Mucosa of gallbladder (tissue), 1 donor: Measurements from ENCODE around the gene PTPRN2. TPM values are rescaled to one million over a fixed set of nuclear protein-coding genes. Genes with fewer than 3 reads are reported as not detected.

ENCODE experiments used
- DNase-seq: peaks from one replicate; pipeline ENCODE4 v3.0.0-alpha.2; 2020; ENCODE audit warnings: low spot score
- total RNA-seq: library from RNA; stranded (reverse); gene quantifications from one replicate; pipeline ENCODE4 v1.2.1, GENCODE V29; 2021
- donor health status: DM: no; HTN: no; CAD: no.

The PTPRN2 gene
- total RNA-seq, 1 donor from 2014 or later, result 11.9 TPM

DNA sequence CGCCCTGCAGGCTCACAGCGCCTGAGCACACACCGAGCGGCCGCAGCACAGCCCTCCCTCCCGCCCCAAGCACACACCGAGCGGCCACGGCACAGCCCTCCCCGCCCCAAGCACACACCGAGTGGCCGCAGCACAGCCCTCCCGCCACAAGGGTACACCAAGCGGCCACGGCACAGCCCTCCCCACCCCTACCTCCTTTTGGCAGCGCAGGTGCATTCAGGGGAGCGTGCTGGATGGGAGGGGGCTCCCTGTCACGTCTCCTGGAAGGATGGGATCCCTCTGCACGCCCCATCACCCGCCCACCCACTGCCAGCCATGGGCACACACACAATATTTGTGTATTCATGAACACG, 768.2 kb downstream of the PTPRN2 start:
- DNase-seq, result no peak

DNA sequence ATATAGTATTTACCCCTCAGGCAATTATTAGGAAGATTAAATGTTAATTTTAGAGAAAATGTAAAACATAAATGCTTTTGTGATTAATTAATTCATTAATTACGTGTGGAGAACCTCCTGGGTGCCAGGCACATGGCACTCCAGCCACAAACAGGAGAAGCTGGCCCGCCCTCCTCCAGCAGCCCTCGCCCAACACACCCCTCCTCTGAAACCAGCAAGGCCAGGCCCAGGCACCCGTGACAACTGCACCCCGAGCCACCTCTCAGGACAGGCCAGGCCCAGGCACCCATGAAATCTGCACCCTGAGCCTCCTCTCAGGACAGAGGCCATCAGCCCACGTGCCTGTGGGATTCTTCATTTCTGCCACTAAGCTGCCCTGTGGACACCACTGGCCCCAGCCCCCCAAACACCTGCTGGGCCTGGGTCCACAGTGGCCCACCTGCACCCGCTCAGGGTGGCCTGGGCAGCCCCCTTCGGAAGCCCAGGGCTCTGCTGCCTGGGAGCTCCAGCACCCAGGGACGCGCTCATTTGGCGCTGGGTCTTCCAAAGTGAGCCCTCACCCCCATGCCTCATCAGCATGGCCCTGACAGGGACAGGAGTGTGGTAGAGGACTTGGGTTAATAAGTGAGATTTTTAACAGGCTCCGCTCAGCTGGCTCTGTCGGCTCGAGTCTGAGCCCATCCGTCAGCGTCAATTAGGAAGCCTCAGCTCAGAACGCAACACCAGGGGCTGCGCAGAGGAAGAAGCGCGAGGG, 768.7 kb downstream of the PTPRN2 start:
- no peak for DNase-seq

DNA sequence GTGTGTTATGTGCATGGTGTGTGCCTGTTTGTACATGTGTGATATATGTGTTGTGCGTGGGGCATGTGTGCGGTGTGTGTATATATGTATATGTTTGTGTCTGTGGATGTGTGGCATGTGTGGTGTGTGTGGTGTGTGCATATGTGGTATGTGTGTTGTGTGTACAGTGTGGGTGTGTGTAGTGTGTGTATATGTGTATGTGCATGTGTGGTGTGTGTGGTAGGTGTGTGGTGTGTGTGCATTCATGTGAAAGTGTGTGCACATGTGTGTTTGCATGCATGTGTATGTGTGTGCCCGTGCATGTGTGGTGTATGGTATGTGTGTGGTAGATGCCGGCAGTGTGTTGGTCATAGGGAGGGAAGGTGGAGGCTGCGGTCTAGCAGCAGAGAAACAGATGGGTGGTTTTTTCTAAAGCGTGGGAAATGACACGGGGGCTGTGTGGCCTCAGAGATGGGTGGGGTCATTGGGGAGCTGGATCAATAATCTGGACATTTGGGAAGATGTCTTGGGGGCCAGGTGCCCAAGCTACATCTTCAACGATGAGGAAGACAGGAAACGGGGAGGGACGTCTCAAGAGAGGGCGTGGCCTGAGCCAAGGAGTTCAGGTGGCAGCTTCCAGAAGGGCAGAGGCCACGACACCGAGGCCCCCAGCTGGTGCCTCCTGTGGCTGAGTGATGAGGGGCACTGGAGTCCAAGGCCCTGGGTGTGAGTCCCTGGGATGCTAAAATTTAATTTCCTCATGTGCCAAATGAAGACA, 769.5 kb downstream of the PTPRN2 start:
- no peak for DNase-seq

DNA sequence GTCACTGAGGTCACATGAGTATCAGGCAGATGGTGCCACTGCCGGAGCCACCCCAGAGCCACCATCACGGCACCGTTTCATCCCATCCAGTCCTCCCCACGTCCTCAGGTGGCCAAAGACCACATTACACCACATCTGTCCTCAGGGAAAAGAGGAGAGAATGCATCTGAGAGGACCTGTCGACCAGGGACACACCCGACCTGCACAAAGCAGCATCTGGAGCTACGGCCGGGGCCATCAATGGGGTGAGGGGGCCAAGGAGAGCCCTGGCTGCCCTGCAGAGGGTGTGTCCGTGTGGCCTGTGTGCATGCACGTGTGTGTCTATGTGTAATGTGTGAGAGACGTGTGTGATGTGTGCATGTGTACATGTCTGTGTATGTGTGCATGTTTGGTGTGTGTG, 770.2 kb downstream of the PTPRN2 start:
- DNase-seq, result no peak

DNA sequence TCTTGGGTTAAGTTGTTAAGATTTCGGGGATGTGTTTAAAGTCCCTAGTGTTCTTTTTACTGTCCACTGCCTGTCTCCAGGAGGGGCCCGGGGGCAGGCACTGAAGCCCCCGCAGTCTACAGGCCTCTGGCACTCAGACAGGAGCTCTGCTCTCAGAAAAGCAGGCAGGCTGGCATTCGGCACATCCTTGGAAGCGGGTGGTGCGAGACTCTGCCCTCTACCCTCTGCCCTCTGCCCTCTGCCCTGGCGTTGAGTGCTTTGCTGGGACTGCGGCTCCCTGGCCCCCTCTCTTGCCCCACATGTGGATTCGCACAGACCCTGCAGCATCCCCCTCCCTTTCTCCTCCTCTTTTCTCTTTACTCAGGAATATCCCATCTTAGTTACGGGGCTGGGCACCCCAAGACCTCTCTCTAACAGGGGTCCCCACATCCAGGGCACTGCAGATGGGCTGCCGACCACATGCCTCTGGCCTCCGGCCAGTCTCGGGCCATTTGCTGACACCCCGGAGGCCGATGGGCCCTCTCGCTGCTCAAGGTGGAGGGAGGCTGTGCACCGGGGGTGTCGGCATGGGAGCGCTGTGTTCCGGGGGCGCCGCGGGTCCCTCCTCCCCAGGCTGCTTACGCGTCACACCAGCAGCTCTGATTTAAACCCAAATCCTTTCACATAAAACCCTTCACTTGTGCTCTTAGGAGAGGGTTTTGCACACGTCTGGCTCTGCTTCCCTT, 770.9 kb downstream of the PTPRN2 start:
- no peak for DNase-seq

DNA sequence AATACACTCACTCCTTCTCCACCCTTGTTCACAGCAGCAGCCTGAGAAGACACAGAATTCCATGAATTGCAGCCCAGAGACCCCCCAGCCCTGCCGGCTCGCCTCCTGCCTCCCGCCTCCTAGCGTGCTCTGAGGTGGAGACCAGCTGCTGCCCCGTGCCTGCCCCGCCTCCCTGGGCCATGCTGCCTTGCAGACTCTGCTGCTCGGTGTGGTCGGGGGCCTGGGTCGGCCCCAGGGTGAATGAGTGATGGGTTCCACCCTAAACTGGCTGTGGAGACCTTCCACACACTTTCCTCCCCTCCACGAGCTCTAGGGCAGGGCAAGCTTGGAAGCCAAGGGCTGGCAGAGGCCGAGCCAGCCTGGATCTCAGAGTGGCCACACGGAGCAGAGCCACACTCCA, 771.5 kb downstream of the PTPRN2 start:
- DNase-seq, result no peak

DNA sequence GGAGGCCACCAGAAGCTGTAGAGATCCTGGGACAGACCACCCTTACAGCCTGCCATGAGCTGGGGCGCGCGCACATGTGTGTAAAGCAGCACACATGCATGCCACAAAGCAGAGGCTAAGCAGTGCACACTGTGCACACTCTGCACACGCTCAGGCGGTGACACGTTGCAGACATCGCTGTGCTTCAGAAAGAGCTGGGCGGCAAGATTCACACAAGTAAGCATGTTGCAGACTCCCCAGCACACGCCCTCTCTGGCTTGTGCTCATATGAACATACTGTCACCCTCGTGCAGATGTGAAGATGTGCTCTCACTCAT, 772.0 kb downstream of the PTPRN2 start:
- DNase-seq, result no peak

DNA sequence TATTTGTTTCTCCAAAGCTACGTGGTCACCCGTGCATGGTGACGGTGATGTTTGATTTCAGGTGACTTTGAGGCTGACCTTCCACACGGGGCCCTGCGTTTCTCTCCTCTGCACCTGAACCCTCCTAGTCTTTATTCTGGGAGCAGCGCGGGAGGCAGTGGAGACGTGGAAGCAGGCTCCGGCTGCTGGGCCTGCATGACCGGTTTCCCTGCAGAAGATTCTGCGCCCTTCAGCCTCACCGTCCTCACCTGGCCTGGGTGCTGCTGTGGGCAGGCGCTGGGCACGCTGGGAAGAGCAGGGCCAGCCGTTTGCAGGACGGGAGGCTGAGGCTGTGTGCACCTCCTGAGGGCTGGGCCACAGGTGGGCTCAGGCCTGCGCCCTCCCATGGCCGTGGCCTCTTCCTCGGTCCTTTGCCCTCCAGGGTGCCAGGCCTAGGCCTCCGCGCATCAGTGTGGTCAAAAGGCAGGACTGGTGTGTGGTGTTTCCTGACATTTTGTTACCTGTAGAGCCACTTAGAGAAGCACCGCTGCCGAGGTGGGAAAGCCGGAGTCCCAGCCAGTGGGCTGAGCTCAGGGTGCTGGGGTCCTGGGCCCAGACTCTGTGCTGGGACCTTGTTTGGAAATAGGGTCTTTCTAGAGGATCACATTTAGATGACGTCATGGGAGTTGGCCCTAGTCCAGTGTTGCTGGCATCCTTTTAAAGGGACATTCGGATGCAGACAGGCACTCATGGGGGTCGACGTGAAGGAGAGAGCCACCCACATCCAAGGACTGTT, 772.5 kb downstream of the PTPRN2 start:
- no peak for DNase-seq

DNA sequence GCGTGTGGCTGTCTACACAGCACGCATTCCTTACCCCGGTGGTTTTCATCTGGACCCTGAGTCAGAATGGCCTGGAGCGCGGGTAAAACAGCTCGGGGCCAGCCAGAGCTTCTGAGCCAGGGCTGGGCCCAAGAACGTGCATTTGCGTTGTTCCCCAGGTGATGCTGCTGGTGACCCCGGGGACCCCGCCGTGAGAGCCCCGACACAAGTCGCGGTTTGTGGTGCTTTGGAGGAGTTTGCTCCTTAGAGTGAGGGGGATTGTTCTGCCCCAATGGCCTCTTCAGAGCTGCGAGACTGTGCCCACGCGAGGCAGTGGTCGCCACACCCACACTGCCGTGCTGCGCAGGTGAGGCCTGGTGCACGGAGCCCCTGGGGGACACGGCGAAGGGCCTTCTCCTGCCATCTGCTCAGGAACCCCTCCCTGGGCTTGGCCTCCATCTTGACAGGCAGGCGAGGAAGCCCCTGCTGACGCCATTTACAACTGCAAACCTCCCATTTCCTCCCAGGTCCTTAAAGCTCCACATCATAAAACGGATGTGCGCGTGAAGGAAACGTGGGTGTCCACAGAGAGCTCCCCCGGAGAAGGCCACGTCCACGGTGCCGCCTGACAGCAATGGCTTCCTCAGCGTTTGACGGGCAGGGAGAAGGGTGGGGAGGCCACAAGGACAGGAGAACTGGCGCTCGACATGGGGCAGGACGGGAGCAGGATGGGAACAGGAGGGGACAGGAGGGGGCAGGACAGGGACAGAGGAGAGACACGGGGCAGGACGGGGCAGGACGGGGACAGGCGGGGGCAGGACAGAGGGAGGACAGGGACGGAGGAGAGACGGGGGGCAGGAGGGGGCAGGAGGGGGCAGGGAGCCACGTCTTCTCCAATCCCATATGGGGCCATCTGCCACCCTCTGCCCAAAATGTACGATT, 773.6 kb downstream of the PTPRN2 start:
- no peak for DNase-seq

DNA sequence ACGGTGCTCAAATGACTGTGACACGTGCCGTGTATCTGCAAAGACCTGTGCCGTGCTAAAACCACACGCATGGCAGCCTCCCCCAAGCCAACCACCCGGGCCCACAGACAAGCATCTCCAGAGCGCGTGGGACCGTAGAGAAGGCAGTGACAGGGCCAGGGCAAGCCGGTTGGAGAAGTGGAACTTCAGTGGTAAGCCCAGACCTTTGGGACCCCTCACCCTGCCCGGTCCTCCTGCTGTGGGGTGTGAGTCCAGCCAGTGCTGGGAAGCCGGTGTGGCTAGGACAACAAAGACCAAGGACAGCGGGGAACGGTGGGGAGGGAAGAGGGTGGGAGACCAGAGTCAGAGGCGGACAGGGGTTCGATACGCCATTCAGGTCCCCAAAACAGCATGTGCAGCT, 774.6 kb downstream of the PTPRN2 start:
- no peak for DNase-seq

DNA sequence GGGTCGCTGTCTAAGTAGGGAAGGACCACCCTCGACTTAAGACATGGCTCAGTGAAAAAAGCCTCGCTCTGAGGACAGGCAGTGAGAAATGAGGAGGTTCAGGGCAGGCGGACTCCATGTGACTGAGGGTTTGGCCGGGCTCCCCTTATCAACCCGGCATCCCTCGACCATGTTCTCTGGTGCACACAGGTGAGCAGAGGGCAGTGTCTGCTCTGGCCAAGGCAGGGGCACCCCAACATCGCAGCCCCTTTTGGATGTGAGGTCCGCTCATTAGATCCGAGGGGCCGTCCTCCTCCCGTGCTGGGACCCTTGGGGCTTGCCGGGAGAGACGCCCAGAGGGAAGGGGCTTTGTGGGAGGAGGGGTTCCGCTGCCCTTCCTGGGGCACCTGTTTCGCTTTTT, 775.7 kb downstream of the PTPRN2 start:
- DNase-seq, result no peak

DNA sequence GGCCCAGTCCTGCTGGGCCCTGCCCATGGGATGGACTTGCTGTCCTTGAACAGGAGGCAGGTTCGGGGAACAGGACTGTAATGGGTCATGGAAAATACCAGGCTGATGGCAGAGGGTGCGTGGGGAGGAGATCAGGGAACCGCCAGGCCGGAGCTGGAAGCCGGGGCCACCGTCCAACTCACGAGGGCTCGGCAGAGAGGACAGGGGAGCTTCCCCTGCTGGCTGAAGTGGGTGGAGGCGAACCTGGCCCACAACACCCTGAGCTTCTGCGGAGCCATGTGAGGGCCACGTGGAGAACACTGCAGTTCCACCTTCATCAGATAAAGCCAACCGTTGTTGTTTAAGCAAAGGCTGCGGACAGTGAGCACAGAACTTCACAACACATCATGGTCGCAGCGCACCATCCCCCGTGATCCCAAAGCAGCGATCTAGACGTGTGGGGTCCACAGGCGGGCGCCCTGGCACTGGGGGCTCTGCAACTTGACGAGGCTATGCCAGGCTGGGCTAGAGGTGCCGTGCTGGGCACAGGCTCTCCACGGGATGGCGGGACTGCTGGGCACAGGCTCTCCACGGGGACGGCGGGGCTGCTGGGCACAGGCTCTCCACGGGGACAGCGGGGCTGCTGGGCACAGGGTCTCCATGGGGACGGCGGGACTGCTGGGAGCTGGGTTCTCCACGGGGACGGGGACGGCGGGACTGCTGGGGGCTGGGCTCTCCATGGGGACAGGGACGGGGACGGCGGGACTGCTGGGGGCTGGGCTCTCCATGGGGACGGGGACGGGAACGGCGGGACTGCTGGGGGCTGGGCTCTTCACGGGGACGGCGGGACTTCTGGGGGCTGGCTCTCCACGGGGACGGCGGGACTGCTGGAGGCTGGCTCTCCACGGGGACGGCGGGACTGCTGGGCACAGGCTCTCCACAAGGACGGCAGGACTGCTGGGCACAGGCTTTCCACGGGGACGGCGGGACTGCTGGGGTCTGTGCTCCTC, 777.5 kb downstream of the PTPRN2 start:
- no peak for DNase-seq

DNA sequence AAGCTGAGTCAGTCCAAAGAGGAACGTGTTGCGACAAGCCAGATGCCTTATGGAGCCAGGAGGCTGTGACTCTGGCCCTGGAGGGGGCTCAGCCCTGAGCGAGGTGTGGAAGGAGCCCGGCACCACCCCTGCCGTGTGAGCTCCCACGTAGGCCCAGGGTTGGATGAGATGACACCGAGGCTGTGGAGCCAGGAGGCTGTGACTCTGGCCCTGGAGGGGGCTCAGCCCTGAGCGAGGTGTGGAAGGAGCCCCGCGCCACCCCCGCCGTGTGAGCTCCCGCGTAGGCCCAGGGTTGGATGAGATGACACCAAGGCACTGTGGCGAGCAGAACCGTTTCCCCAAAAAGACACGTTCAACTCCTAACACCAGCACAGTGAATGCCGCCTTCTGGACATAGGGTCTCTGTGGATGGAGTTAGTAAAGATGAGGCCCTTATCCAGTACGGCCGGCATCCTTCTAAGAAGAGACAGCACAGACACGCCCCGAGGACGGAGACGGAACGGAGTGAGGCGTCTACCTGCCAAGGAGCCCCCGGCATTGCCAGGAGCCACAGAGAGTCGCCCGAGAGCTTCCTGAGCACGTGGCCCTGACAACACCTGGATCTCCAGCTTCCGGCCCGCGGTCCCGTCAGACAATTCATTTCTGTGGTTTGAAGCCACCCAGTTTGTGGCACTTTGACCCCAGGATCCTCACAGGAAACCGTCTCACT, 778.3 kb downstream of the PTPRN2 start:
- no peak for DNase-seq

DNA sequence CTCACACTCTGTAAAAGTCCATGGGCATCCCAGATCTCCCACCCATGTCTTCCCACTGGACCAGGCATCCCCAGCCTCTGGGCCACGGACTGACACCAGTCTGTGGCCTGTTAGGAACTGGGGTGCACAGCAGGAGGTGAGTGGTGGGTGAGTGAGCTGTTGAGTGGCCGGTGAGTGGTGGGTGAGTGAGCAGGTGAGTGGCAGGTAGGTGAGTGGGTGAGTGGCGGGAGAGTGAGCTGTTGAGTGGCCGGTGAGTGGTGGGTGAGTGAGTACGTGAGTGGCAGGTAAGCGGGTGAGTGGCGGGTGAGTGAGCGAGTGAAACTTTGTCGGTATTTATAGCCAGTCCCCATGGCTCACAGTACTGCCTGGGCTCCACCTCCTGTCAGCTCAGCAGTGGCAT, 779.6 kb downstream of the PTPRN2 start:
- DNase-seq, result no peak

DNA sequence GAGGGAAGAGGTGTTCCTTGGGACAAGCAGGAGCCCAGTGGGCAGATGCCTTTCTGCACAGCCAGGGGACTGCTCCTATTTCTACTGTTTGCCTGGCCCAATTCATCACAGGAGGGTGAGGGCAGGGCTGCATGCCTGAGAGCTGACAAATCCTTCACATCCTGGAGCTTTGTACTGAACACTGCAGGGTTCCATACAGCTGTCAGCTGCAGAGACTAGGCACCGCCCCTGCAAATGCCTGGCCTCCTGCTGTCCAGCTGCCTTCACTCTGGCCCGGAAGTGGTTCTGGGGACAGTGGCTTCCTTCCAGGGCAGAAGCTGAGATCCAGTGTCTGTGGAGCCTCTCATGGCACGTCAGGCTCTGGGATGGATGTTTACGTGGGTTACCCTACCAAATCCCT, 780.1 kb downstream of the PTPRN2 start:
- no peak for DNase-seq

DNA sequence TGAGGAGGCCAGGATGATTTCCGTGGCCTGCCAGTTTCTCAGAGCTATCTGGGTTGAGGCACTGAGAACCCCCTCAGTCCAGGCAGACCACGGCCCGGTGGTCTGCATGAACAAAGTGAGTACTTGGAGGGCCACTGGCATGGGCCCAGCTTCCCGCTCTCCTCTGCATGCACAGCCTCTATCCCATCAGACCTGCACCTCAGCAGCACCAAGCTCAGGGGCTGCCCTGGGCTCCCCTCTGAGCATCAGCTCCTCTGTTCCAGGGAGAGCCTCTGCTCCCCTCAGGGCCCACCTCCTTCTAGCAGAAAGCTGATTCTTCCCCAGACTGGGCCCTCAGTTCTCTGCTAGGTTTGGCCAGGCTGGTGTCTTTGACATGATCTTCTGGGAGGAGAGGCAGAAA, 780.9 kb downstream of the PTPRN2 start:
- DNase-seq, result no peak

DNA sequence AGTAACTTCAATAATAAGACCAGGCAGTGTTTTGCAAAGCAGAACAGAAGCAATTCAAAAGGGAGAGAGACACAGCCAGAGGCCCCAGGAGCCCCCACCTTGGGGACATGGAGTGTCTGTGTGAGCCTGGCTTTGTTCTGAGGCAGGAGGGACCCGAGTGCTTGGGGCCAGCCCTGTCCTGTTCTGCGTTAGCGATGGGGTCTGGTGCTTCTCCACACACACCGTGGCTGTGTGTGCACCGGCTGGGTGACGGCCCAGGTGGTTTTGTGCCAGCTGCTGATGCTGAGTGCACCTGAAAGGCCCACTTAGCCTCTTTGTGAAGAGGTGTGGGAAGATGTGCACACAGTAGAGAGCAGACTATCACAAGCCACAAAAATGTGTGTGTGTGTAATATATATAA, 781.9 kb downstream of the PTPRN2 start:
- DNase-seq, result no peak

DNA sequence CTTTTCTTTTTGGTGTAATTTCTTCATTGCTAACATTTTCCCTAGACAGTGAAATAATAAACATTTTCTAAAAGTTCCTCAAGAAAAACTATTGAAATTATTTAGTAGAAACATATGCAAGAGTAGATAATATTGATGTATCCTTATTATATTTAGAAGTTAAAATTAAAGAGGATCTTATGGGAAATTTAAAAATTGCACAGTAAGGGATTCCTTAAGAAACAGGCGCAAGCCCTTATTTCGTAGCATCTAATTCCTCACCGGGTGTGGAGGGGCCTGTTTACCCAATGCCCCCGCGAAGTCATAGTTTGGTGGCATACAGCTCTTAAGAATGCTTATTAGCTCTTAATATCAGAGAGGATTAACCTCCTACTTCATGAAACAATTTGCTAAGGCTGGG, 783.7 kb downstream of the PTPRN2 start:
- DNase-seq, result no peak

DNA sequence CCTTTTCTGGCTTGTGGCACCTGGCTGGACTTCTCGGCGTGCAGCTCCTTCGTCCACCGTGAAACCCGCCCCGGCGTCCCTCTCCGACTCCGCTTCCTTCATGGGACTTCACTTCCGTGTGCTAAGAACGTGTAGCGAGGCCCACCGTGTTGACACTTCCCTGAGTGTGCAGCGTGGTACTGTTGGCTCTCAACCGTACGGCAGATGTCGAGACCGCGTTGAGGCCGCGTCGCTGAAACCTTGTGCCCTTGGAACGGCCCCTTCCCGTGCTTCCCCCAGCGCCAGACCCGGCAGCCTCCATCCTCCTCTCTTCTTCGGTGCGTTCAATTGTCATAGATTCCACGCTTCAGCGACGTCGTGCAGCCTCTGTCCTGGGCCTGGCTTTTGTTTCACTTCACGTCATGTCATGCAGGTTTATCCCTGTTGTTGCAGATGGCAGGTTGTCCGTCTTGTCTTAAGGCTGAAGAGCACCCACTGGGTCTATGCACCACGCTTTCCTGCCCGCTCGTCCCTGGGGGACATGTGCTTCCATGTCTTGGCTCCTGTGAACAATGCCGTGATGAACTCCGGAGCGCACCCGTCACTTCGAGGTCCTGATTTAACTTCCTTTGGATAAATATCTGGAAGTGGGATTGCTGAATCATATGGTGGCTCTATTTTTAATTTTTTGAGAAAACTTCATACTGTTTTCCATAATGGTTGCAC, 785.5 kb downstream of the PTPRN2 start:
- DNase-seq, result no peak
